Brain microvascular endothelial cell (primary cell): ENCODE results near the gene SOX13.

Experiments used
- DNase-seq: peaks from one replicate; pipeline ENCODE4 v3.0.0-alpha.2; 2020
- H3K27ac ChIP-seq: fragments of 250-450 bp; sonication (Bioruptor Pico); 2 replicates; pipeline ENCODE4 v1.5.1; 2020; ENCODE audit warnings: mild to moderate bottlenecking, moderate library complexity
- H3K27me3 ChIP-seq: fragments of 250-450 bp; sonication (Bioruptor Pico); replicated peaks from 2 replicates; pipeline ENCODE4 v1.5.1; 2020; ENCODE audit warnings: mild to moderate bottlenecking
- H3K36me3 ChIP-seq: fragments of 250-450 bp; sonication (Bioruptor Pico); replicated peaks from 2 replicates; pipeline ENCODE4 v1.5.1; 2020; ENCODE audit warnings: mild to moderate bottlenecking
- H3K4me3 ChIP-seq: 2 replicates; pipeline ENCODE4 v1.5.1; 2011; ENCODE audit warnings: low read depth, mild to moderate bottlenecking, control low read depth, low read length, moderate library complexity
- in situ Hi-C: cut with HindIII; loops from 2 replicates; pipeline ENCODE4 v1.10.0; 2017; ENCODE audit warnings: low sequenced_read_pairs, low pct_ligation_motif_present
- TF ChIP-seq, protein P1 (sequence below): IDR thresholded peaks from 2 replicates; pipeline ENCODE4 v1.5.1; 2011; ENCODE audit warnings: low read depth, mild to moderate bottlenecking, moderate library complexity, low read length, control low read depth, inconsistent platforms; ENCODE audit errors: missing control alignments

The SOX13 gene

DNA sequence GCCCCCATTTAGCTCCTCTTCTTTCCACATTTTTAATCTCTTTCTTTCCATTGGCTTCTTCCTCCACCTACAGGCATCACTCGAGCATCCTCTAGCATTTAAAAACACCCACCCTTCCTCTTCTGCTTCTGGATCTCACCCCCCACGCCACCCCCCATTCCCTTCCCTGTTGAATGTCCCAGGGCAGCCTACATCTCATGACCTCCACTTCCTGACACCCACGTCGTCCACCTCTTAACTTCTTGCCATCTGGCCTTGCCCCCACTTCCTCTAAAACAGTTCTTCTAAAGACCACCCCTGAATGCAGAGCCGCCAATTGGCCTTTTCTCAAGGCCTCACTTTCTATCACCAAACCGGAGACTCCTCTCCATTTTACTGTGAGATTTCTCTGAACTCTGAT, 85.0 kb downstream of the SOX13 start:
- in situ Hi-C loops, result loop anchor here (25.0 kb wide), 1 partner anchor 204 kb away; the partner anchor contains the start of gene PLEKHA6
- H3K36me3 ChIP-seq, result no peaks in the 10 kb centered on the region
- TF ChIP-seq, protein P1, sequence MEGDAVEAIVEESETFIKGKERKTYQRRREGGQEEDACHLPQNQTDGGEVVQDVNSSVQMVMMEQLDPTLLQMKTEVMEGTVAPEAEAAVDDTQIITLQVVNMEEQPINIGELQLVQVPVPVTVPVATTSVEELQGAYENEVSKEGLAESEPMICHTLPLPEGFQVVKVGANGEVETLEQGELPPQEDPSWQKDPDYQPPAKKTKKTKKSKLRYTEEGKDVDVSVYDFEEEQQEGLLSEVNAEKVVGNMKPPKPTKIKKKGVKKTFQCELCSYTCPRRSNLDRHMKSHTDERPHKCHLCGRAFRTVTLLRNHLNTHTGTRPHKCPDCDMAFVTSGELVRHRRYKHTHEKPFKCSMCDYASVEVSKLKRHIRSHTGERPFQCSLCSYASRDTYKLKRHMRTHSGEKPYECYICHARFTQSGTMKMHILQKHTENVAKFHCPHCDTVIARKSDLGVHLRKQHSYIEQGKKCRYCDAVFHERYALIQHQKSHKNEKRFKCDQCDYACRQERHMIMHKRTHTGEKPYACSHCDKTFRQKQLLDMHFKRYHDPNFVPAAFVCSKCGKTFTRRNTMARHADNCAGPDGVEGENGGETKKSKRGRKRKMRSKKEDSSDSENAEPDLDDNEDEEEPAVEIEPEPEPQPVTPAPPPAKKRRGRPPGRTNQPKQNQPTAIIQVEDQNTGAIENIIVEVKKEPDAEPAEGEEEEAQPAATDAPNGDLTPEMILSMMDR, result no peak

DNA sequence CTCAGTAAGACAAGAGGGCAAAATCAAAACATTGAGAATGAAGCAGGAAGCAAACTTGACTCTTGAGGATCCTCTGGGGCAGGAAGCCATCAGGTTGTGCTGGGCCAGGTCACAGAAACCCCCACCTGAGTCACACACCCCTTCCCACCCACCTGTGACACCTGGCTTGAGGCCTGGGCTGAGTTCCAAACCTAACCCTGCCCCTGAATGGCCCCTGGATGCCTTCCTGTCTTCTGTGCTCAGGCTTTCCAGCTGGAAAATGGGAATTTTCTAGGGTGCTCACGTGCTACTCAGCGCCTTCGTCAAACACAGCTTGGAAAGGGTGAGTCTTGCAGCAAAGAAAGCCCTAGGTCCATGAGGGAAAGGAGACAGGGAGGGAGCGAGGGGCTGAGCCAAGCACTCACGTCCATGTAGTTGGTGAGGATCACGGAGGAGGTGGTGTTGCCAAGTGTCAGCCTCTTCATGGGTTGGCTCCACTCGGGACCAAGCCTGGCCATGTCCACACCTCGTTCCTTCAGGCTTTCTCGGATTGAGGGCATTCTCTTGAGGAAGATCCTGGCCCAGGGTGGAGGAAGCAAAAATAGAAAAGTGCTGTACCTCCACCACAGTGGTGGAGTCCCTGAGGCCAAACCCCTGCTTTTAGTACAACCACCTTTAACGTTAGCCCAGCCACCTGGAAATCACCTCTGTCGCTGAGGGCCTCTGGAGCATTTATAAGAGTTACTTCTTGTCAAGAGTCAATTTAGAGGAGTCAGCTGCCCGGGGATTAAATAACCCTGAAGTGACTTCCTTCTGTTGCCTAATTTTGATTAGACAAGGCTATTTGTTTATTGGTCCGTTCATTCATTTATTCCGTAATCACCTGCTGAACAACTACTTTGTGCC, 88.9 kb downstream of the SOX13 start:
- H3K27me3 ChIP-seq, result no peaks in the 10 kb centered on the region
- H3K27ac ChIP-seq, result no peak overlapping the region
- in situ Hi-C loops, result loop anchor here (25.0 kb wide), 1 partner anchor 200 kb away; the partner anchor contains the start of gene PLEKHA6
- no peaks in the 10 kb centered on the region for H3K36me3 ChIP-seq
- H3K4me3 ChIP-seq, result no peak overlapping the region
- DNase-seq, result no peak
- TF ChIP-seq, protein P1, result no peak

More for the DNA sequence above, 85.0 kb downstream of the SOX13 start:
- no peak overlapping the region for H3K27ac ChIP-seq
- H3K4me3 ChIP-seq, result no peak overlapping the region
- H3K27me3 ChIP-seq, result no peaks in the 10 kb centered on the region
- no peak for DNase-seq

DNA sequence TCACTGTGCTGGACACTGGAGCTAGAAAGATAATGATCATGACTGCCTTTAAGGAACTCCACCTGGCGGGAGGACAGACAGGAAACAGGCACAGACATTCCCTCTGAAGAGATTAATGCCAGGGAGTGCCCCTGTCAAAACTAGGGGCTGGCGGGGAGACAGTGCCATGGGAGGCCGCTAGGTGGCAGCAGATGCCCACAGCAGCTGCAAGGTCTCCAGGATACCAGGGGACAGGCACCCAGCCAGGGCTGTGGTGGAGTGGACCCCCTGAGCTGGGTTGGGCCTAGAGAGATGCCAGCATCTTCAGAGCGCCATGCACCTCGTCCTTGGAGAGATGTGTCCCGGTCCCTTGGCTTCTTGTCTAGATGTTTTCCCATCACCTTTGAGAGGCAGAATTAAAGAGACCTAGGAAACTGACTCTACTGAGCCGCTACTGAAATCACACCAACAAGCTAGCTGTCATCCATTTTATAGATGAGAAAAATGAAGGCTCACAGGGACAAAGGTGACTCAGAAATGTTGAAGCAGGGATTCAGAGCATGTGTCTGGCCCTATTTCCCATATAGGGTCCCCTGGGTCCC, 89.7 kb downstream of the SOX13 start:
- DNase-seq, result peak; percentile 65
- Histone ChIP-seq H3K27me3 (no peaks in the 10 kb centered on the region), H3K36me3 (no peaks in the 10 kb centered on the region), H3K4me3 (no peak overlapping the region), H3K27ac (no peak overlapping the region)
- in situ Hi-C loops, result loop anchor here (25.0 kb wide), 1 partner anchor 200 kb away; the partner anchor contains the start of gene PLEKHA6
- TF ChIP-seq, protein P1, result peak; percentile 100

DNA sequence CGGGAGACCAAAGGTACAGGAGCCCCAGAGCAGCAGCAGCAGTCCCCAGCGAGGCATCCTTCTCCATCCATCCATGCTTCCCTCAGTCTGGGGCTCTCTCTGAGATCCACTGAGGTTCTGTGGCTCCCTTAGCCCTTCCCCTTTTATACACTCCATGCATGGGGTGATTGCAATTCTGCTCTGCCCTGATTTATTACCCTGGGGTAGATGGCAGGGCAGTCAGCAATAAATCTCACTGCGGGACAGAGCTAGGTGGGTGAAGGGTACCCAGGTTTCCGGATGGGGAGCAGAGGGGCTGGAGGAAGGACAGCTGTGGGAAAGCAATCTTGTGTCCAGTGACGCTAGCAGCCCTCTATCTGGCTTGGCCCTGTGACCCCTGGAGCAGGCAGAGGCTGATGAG, 93.3 kb downstream of the SOX13 start, which contains the start of gene REN:
REN (minus strand) TSS at position 119 of the 400 bp plus-strand sequence; CDS start at position 75, 44 bp downstream.
- H3K27ac ChIP-seq, result no peak within 1 kb of the TSS
- TF ChIP-seq, protein P1, result no peak
- H3K4me3 ChIP-seq, result no peak within 1 kb of the TSS
- DNase-seq, result no peak
- H3K36me3 ChIP-seq, result no peaks in the 10 kb centered on the region
- H3K27me3 ChIP-seq, result no peaks in the 10 kb centered on the region
- in situ Hi-C loops, result loop anchor here (25.0 kb wide), 1 partner anchor 196 kb away; the partner anchor contains the start of gene PLEKHA6

DNA sequence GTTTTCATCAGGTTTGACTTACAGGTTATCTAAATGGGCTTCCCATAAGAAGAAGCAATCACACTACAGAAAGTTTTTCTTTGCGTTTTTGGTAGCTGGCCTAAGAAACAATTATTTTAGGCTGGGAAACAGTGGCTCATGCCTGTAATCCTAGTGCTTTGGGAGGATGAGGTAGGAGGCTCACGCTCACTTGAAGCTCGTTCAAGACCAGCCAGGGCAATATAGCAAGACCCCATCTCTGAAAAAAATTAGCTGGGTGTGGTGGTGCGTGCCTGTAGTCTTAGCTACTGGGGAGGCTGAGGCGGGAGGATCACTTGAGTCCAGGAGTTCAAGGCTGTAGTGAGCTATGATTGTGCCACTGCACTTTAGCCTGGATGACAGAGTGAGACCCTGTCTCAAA, 94.8 kb downstream of the SOX13 start:
- TF ChIP-seq, protein P1, result no peak
- Histone ChIP-seq H3K27me3 (no peaks in the 10 kb centered on the region), H3K4me3 (no peak overlapping the region), H3K27ac (no peak overlapping the region), H3K36me3 (no peaks in the 10 kb centered on the region)
- no peak for DNase-seq
- in situ Hi-C loops, result loop anchor here (25.0 kb wide), 1 partner anchor 195 kb away; the partner anchor contains the start of gene PLEKHA6
